Large intestine (tissue), 3 donors: ENCODE results near the gene PML. TPM values are rescaled to one million over a fixed set of nuclear protein-coding genes. Genes with fewer than 3 reads are reported as not detected.

Experiments
- DNase-seq, 2 donors: peaks; one replicate each; pipeline versions ENCODE4 v3.0.0 to v3.0.0-alpha.2; 2013
- H3K27ac ChIP-seq: one replicate; pipeline ENCODE4 v1.5.1; 2013; ENCODE audit warnings: low read length
- H3K27me3 ChIP-seq: 2 replicates; pipeline ENCODE4 v1.6.1; 2013; ENCODE audit warnings: low read length; ENCODE audit not compliant: control insufficient read depth, insufficient read depth
- H3K36me3 ChIP-seq: 2 replicates; pipeline ENCODE4 v1.6.1; 2013; ENCODE audit warnings: low read length; ENCODE audit not compliant: control insufficient read depth, insufficient read depth
- H3K4me1 ChIP-seq: one replicate; pipeline ENCODE4 v1.6.1; 2013; ENCODE audit warnings: low read length; ENCODE audit not compliant: control insufficient read depth, insufficient read depth
- H3K4me3 ChIP-seq: one replicate; pipeline ENCODE4 v1.5.1; 2013; ENCODE audit warnings: low read length
- H3K9me3 ChIP-seq: one replicate; pipeline ENCODE4 v1.6.1; 2013; ENCODE audit warnings: mild to moderate bottlenecking, low read depth, low read length, moderate library complexity; ENCODE audit not compliant: control insufficient read depth
- WGBS: methylation state at CpG from one replicate; pipeline ENCODE4 v1.1.5; 2013; ENCODE audit warnings: low lambda C conversion rate; ENCODE audit not compliant: insufficient coverage; 5-methylcytosine and 5-hydroxymethylcytosine counted together
- polyA plus RNA-seq: library from polyadenylated mRNA; unstranded; fragments of 120-200 nt; gene quantifications from one replicate; pipeline ENCODE4 v1.2.1, GENCODE V29; 2013

Gene PML
- polyA plus RNA-seq, 1 donor: 28.3 TPM

DNA sequence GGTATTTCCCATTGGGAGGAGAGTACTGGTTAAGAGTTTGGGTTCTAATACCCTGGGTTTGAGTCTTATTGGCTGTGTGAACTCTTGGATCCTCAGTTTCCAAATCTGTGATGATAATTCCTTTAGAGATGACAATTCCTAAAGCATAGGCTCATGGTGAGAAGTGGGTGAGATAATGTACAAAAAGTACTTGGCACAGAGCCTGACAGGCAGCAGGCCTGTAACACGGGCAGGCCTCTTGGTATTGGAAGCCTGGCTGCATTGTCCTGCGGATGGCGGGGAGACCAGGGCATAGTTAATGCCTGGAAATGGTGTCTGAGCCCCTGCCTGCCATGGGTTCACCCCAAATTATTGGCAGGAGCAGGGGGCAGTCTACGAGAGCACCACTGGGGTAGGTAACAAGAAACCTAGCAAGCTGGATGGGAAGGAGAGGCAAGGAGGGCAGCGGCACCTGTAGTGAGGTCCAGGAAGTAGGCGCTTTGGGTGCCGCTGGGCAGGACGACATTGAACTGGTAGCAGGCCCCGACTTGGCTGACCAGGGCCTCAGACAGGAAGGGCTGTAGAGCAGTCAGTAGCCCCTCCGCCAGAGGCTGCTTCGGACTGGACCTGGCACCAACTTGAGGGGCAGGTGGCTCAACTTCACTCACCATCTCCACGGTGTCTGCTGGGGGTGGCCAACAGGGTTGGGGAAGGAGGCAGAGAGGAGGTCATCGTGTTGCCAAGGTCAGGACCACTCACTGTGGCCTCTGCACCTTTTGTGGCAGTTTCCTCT, 10.1 kb upstream of the PML start:
- no peak overlapping the region for H3K4me3 ChIP-seq
- no peak for DNase-seq
- H3K27me3 ChIP-seq: no peaks in the 10 kb centered on the region
- peaks cover 20% of the 10 kb centered on the region for H3K4me1 ChIP-seq
- peaks cover 24% of the 10 kb centered on the region for H3K36me3 ChIP-seq
- WGBS: no CpG with 5 or more reads among the region's 13 CpGs
- no peaks in the 10 kb centered on the region for H3K9me3 ChIP-seq
- no peak overlapping the region for H3K27ac ChIP-seq

GRCh38 chr15:73985101-73985873, 9.2 kb upstream of the PML start:
- Histone ChIP-seq H3K4me3 (no peak overlapping the region), H3K36me3 (peaks cover 24% of the 10 kb centered on the region), H3K9me3 (no peaks in the 10 kb centered on the region), H3K27ac (no peak overlapping the region), H3K27me3 (no peaks in the 10 kb centered on the region), H3K4me1 (peaks cover 20% of the 10 kb centered on the region)
- WGBS: no CpG with 5 or more reads among the region's 13 CpGs
- DNase-seq: no peak

- Histone ChIP-seq H3K4me3 (no peak overlapping the region), H3K27ac (no peak overlapping the region), H3K4me1 (peaks cover 26% of the 10 kb centered on the region), H3K27me3 (no peaks in the 10 kb centered on the region), H3K9me3 (no peaks in the 10 kb centered on the region), H3K36me3 (peaks cover 24% of the 10 kb centered on the region)
- DNase-seq: no peak
- 40% methylated on average over 1 of the region's 7 CpGs for WGBS
Measured at GRCh38 chr15:73986055-73986775, 8.3 kb upstream of the PML start.

DNA sequence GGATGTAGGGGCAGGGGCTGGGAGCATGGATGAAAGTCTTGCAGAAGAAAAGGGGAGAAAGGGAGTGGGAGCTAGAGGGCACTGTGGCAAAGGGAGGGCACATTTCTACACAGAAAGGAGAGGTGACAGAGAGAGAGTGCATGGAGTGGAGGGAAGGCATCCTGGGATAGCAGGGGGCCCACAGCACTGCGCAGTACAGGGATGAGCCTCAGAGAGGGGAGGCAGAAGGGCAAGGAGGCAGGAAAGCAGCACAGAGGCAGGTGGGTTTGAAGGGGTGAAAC, 7.8 kb upstream of the PML start:
- DNase-seq: no peak
- no peak overlapping the region for H3K27ac ChIP-seq
- H3K36me3 ChIP-seq: peaks cover 24% of the 10 kb centered on the region
- WGBS: 67% methylated on average over 1 of the region's 1 CpG
- no peaks in the 10 kb centered on the region for H3K9me3 ChIP-seq
- peaks cover 30% of the 10 kb centered on the region for H3K4me1 ChIP-seq
- no peaks in the 10 kb centered on the region for H3K27me3 ChIP-seq
- no peak overlapping the region for H3K4me3 ChIP-seq

- H3K36me3 ChIP-seq: peaks cover 24% of the 10 kb centered on the region
Measured at GRCh38 chr15:73987250-73987649, 7.3 kb upstream of the PML start.

GRCh38 chr15:73987681-73988444, 6.7 kb upstream of the PML start:
- Histone ChIP-seq H3K36me3 (peaks cover 24% of the 10 kb centered on the region), H3K9me3 (no peaks in the 10 kb centered on the region), H3K4me1 (peaks cover 26% of the 10 kb centered on the region), H3K27me3 (no peaks in the 10 kb centered on the region), H3K4me3 (no peak overlapping the region), H3K27ac (no peak overlapping the region)
- no peak for DNase-seq
- WGBS: 100% methylated on average over 2 of the region's 9 CpGs

More at GRCh38 chr15:73987250-73987649, 7.3 kb upstream of the PML start:
- no peak overlapping the region for H3K27ac ChIP-seq
- WGBS: no CpG with 5 or more reads among the region's 4 CpGs
- no peak for DNase-seq
- H3K9me3 ChIP-seq: no peaks in the 10 kb centered on the region
- H3K4me3 ChIP-seq: no peak overlapping the region
- H3K4me1 ChIP-seq: peaks cover 26% of the 10 kb centered on the region
- no peaks in the 10 kb centered on the region for H3K27me3 ChIP-seq

DNA sequence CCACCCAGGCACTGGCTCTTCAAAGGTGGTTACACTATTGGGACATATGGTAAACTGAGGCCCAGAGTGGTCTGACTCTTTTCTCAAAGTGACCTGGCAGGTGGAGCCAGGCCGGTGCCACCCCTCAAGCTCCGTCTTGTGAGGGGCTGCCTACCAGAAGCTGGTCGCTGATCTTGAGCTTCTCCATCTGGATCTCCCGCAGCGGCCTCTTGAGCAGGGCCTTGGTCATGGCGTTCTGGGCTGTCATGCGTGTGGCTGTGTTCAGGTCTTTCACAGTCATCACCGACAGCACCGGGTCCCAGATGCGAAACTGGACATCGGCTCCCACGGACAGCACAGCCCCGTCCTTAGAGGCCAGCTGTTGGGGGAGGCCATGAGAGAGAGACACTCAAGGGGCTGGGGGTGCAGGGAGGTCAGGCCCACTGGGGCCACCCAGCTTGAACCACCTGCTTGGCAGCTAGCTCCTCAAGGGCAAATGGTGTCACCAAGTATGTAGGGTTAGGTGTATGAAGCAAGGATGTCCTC, 6.0 kb upstream of the PML start:
- no CpG with 5 or more reads among the region's 13 CpGs for WGBS
- Histone ChIP-seq H3K27me3 (no peaks in the 10 kb centered on the region), H3K4me3 (no peak overlapping the region), H3K9me3 (no peaks in the 10 kb centered on the region), H3K27ac (no peak overlapping the region), H3K4me1 (peaks cover 26% of the 10 kb centered on the region), H3K36me3 (peaks cover 23% of the 10 kb centered on the region)
- no peak for DNase-seq

DNA sequence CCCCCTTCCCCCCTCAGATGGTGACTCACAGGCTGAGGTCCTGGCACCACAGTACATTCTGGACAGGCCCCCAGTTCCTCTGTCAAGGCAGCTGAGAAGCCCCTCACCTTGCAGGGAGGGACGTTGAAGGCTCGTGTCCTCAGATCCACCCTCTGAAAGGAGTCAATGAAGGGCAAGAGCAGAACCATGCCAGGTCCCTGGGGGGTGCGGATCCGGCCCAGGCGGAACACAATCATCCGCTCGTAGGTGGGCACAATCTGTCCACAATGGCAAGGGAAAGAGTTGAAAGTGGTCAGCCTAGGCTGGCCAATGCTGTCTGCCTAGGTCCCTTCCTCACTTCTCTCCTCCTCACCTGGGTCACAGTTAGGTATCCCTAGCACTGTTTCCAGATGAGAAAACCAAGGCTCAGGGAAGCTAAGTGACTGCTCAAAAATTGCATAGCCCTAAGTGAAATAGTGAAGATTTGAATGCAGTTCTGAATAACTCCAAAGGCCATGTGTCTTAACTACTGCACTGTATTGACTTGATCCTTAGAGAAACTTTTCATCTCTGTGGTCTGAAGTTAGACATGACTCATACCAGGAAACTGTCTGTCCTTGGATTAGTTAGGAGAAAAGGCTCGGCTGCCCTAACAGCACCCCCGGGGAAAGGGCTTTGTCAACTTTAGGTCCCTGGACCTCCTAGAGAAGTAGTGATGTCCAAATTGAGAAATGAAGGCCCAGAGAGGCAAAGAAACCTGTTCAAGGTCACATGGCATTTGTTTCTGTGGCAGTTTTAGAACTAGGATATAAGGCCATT, 5.3 kb upstream of the PML start:
- DNase-seq: no peak
- no CpG with 5 or more reads among the region's 9 CpGs for WGBS
- H3K4me1 ChIP-seq: peaks cover 25% of the 10 kb centered on the region

DNA sequence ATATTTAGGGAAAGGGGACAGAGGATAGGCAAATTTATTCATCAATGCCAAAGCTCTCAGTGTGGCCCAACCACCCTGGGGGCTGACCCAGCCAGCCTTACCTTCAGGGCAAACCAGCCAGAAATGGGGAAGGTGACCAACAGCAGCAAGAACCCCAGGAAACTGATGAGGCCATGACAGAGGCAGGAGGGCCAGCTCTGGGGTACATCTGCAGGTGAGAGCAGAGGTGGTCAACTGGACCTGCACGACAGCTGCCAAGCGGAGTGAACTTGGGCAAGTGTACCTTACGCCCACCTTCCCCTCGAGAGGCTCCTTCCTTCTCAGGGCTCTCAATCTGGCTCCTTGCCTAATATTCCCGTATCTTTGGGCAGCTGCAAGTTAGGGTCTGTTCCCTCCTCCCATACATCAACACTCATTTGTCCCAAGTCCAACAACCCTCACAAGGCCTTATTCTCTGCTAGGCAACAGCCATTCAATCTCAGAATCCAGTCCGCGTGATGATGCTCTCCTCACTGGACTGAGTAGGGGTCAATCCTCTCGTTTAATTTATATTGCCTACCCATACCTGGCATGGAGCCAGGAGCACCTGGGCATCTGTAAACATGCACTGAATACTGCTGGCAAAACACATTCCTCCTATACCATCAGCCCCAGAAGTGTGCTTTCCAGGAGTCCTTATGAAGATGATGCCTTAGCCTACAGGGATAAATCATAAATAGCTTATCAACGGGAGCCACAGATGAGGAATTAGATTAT, 4.1 kb upstream of the PML start:
- Histone ChIP-seq H3K36me3 (peaks cover 18% of the 10 kb centered on the region), H3K4me3 (no peak overlapping the region), H3K27me3 (no peaks in the 10 kb centered on the region), H3K9me3 (no peaks in the 10 kb centered on the region), H3K4me1 (peaks cover 25% of the 10 kb centered on the region), H3K27ac (no peak overlapping the region)
- no CpG with 5 or more reads among the region's 9 CpGs for WGBS
- no peak for DNase-seq

More for the DNA sequence above, 5.3 kb upstream of the PML start:
- peaks cover 20% of the 10 kb centered on the region for H3K36me3 ChIP-seq
- H3K4me3 ChIP-seq: no peak overlapping the region
- no peaks in the 10 kb centered on the region for H3K27me3 ChIP-seq
- H3K27ac ChIP-seq: no peak overlapping the region
- no peaks in the 10 kb centered on the region for H3K9me3 ChIP-seq
